Spleen (tissue), 7 donors: Measurements from ENCODE around the gene RNF152.

Experiments used
- CTCF ChIP-seq, 11 experiments: fragments of 200-600 bp in 7 of 11; fragments of 450-650 bp in 4 of 11; sonication (generic) in 4 of 11; IDR thresholded peaks in 8 of 11; conservative IDR thresholded peaks in 3 of 11; 1 replicate in 7 of 11; 2 replicates in 4 of 11; pipeline versions ENCODE4 v1.4.0 to v1.8.0; 2016 to 2021; ENCODE audit warnings: antibody characterized with exemption in 11 of 11, inconsistent platforms in 4 of 11, mild to moderate bottlenecking in 1 of 11
- POLR2AphosphoS5 ChIP-seq, 3 donors: sonication (generic); formaldehyde crosslinking; IDR thresholded peaks; one replicate each; pipeline ENCODE4 v1.5.1; 2017; ENCODE audit warnings: antibody characterized with exemption in 3 of 3
- donor health status: DM: no; HTN: no; CAD: no; lungs with moderate emphysema.
- donor health status: DM: no; HTN: no; CAD: no.
- donor health status: DM: no; HTN: no; CAD: no.

- TF ChIP-seq CTCF (IDR thresholded peaks at IDR 0.05 in 8 of 11, conservative IDR thresholded peaks at IDR 0.05 in 3 of 11) (no peak), POLR2AphosphoS5 (IDR thresholded peaks at IDR 0.05) (no peak)
Measured at GRCh38 chr18:61883547-61883946, 9.3 kb downstream of the RNF152 start.
